HepG2 (cell line): ENCODE results near the gene TRERF1. TPM values are rescaled to one million over a fixed set of nuclear protein-coding genes. Genes with fewer than 3 reads are reported as not detected.

Experiments used
- ATAC-seq: fragments of 200-7000 bp; cut with Tn5 transposase; 3 replicates; pipeline ENCODE4 v1.9.1; 2020; ENCODE audit warnings: mild to moderate bottlenecking, moderate library complexity
- BruUV-seq: library from RNA; stranded (reverse); fragments of 400-500 nt; replicated peaks from 2 replicates; lab custom pipeline; 2021; lab: Mats Ljungman, UMichigan
- CTCF ChIA-PET: fragments of 300-600 bp; formaldehyde crosslinking; extraction: SDS; loops from one replicate; lab custom pipeline; 2021; ENCODE audit warnings: low total read pairs, inconsistent platforms, low intra/inter-chr PET ratio; lab: Yijun Ruan, JAX
- POLR2A ChIA-PET: fragments of 350-600 bp; sonication (Branson Sonifier 250); formaldehyde crosslinking; loops from one replicate; lab custom pipeline; 2020; ENCODE audit warnings: antibody characterized with exemption, inconsistent platforms; lab: Yijun Ruan, JAX
- DNase-seq: peaks from one replicate; pipeline ENCODE4 v3.0.0-alpha.2; 2015; ENCODE audit warnings: low spot score
- FAIRE-seq: peaks from 3 replicates; lab custom pipeline; 2011; peaks lifted over from hg19 to GRCh38; lab: Jason Lieb, UNC
- H2AFZ ChIP-seq: one replicate; pipeline ENCODE4 v1.6.1; 2011; ENCODE audit warnings: low read length, inconsistent platforms
- H3K27ac ChIP-seq: fragments of 300-600 bp; 3 replicates; pipeline ENCODE4 v1.8.0; 2011; ENCODE audit warnings: mixed run types, mild to moderate bottlenecking, mixed read lengths, low read length, inconsistent platforms; ENCODE audit not compliant: insufficient read depth; ENCODE audit errors: extremely low read length
- H3K27me3 ChIP-seq, 2 experiments: fragments of 200-600 bp in 1 of 2; 2 replicates in 1 of 2; 3 replicates in 1 of 2; pipeline versions ENCODE4 v1.6.0 to v1.8.0; 2011; ENCODE audit warnings: low read length in 2 of 2, mild to moderate bottlenecking in 2 of 2, moderate library complexity in 2 of 2, inconsistent platforms in 1 of 2; ENCODE audit not compliant: insufficient read depth in 2 of 2, control insufficient read depth in 1 of 2
- H3K36me3 ChIP-seq, 2 experiments: fragments of 200-600 bp in 1 of 2; replicated peaks in 1 of 2; 2 replicates in 1 of 2; 3 replicates in 1 of 2; pipeline versions ENCODE4 v1.5.1 to v1.8.0; 2011; ENCODE audit warnings: low read length in 2 of 2, inconsistent platforms in 1 of 2; ENCODE audit not compliant: insufficient read depth in 2 of 2, control insufficient read depth in 1 of 2
- H3K4me1 ChIP-seq: 2 replicates; pipeline ENCODE4 v1.5.1; 2012; ENCODE audit warnings: low read length, inconsistent platforms; ENCODE audit not compliant: insufficient read depth
- H3K4me2 ChIP-seq: 2 replicates; pipeline ENCODE4 v1.6.0; 2011; ENCODE audit warnings: low read depth, low read length, inconsistent platforms
- H3K4me3 ChIP-seq, 3 experiments: fragments of 200-600 bp in 1 of 3; sonication (generic), shearing (Covaris generic) in 1 of 3; replicated peaks in 1 of 3; 2 replicates each; pipeline ENCODE4 v1.5.1; 2011 to 2016; ENCODE audit warnings: low read length in 3 of 3, inconsistent platforms in 2 of 3, low read depth in 2 of 3, mild to moderate bottlenecking in 2 of 3, control low read depth in 1 of 3, mixed read lengths in 1 of 3; ENCODE audit not compliant: insufficient read depth in 1 of 3
- H3K79me2 ChIP-seq: one replicate; pipeline ENCODE4 v1.6.1; 2011; ENCODE audit warnings: low read length, inconsistent platforms; ENCODE audit not compliant: insufficient read depth
- H3K9ac ChIP-seq: 2 replicates; pipeline ENCODE4 v1.6.0; 2011; ENCODE audit warnings: mild to moderate bottlenecking, low read depth, low read length, inconsistent platforms; ENCODE audit not compliant: insufficient read depth
- H3K9me3 ChIP-seq: 2 replicates; pipeline ENCODE4 v1.5.1; 2012; ENCODE audit warnings: mild to moderate bottlenecking, low read length
- H4K20me1 ChIP-seq: 2 replicates; pipeline ENCODE4 v1.6.0; 2011; ENCODE audit warnings: inconsistent platforms, mild to moderate bottlenecking, low read length, moderate library complexity; ENCODE audit not compliant: insufficient read depth
- CENPT ChIP-seq: sonication (generic); formaldehyde crosslinking; IDR thresholded peaks from 2 replicates; pipeline ENCODE4 v1.8.0; 2022; ENCODE audit warnings: low read depth, mild to moderate bottlenecking, moderate library complexity, missing genetic modification reagents
- FOXP1 ChIP-seq, 2 experiments: fragments of 450-650 bp in 1 of 2; IDR thresholded peaks; 2 replicates each; pipeline ENCODE4 v1.6.1; 2017 to 2018; ENCODE audit warnings: antibody characterized with exemption in 1 of 2
- MTF1 ChIP-seq: sonication (generic); formaldehyde crosslinking; IDR thresholded peaks from 2 replicates; pipeline ENCODE4 v1.5.0; 2020; ENCODE audit warnings: missing genetic modification reagents
- MXD1 ChIP-seq: sonication (generic); formaldehyde crosslinking; IDR thresholded peaks from 2 replicates; pipeline ENCODE4 v1.4.0; 2020; ENCODE audit warnings: mild to moderate bottlenecking, missing genetic modification reagents
- NFKB2 ChIP-seq: sonication (generic); formaldehyde crosslinking; IDR thresholded peaks from 2 replicates; pipeline ENCODE4 v1.4.0; 2020; ENCODE audit warnings: missing genetic modification reagents, borderline replicate concordance
- NFRKB ChIP-seq: fragments of 450-650 bp; IDR thresholded peaks from 2 replicates; pipeline ENCODE4 v1.6.1; 2017
- RXRB ChIP-seq: IDR thresholded peaks from 2 replicates; pipeline ENCODE4 v1.6.1; 2016; ENCODE audit warnings: borderline replicate concordance, missing genetic modification reagents, missing compliant biosample characterization
- ZNF367 ChIP-seq: sonication (generic); formaldehyde crosslinking; IDR thresholded peaks from 2 replicates; pipeline ENCODE4 v1.4.0; 2020; ENCODE audit warnings: missing genetic modification reagents, borderline replicate concordance
- ZNF558 ChIP-seq: sonication (generic); formaldehyde crosslinking; IDR thresholded peaks from 2 replicates; pipeline ENCODE4 v1.9.0; 2022; ENCODE audit warnings: mild to moderate bottlenecking, missing genetic modification reagents, borderline replicate concordance
- ZNF792 ChIP-seq: IDR thresholded peaks from 2 replicates; pipeline ENCODE4 v1.6.1; 2016
- WGBS: methylation state at CpG from one replicate; pipeline ENCODE4 v1.1.6; 2017; ENCODE audit warnings: low lambda C conversion rate; 5-methylcytosine and 5-hydroxymethylcytosine counted together
- in situ Hi-C: cut with HindIII; loops from 2 replicates; pipeline ENCODE4 v1.10.0; 2017; ENCODE audit warnings: low pct_unique_long_range_greater_than_20kb; ENCODE audit not compliant: extremely low pct_ligation_motif_present
- intact Hi-C: fragments of 100-400 bp; cut with micrococcal nuclease; formaldehyde crosslinking; loops from one replicate; pipeline ENCODE4 v1.10.0; 2022; ENCODE audit not compliant: unreplicated experiment
- polyA plus RNA-seq, 8 experiments: library from polyadenylated mRNA; depleted of rRNA in 3 of 8; stranded (reverse) in 7 of 8; unstranded in 1 of 8; fragments of >200 nt; fragmentation: Illumina TruSeq in 4 of 8; extraction: Trizol in 4 of 8; gene quantifications; 2 replicates each; pipeline versions ENCODE4 v1.2.1 to v1.2.3, GENCODE V29; 2011 to 2016; ENCODE audit warnings: low read depth in 4 of 8, missing spikeins in 1 of 8, mixed read lengths in 1 of 8; ENCODE audit not compliant: insufficient read depth in 1 of 8
- total RNA-seq, 5 experiments: library from RNA; depleted of rRNA; stranded (reverse); fragments of >200 nt; fragmentation: Illumina TruSeq; extraction: Trizol; gene quantifications; 2 replicates each; pipeline ENCODE4 v1.2.3, GENCODE V29; 2016; ENCODE audit warnings: low read depth in 1 of 5

Gene TRERF1
- total and polyA plus RNA-seq, 2 of the 13 experiments (the other 11 are each of a cell fraction or from before 2014, with no cell fraction given) = 0.02 TPM; not detected in 1

GRCh38 chr6:42232035-42232434 lies 219.7 kb downstream of the TRERF1 start:
- Histone ChIP-seq H3K4me2 (no peak overlapping the region), H2AFZ (no peak overlapping the region), H3K79me2 (no peaks in the 10 kb centered on the region), H3K4me3 (no peak overlapping the region), H3K9me3 (no peaks in the 10 kb centered on the region), H3K36me3 (no peaks in the 10 kb centered on the region), H4K20me1 (no peaks in the 10 kb centered on the region), H3K27me3 (peaks cover 0 to 6% of the 10 kb centered on the region in 2 experiments; a peak in 2 of 5 replicates), H3K9ac (no peak overlapping the region), H3K4me1 (peaks cover 16% of the 10 kb centered on the region), H3K27ac (no peak overlapping the region)
- intact Hi-C loops (no loop called here), in situ Hi-C loops (no loop called here)
- BruUV-seq = no TSS peak
- no peak for FAIRE-seq
- TF ChIP-seq ZNF792 (CRISPR knock-in tag) = no peak
- no peak for TF ChIP-seq RXRB (CRISPR knock-in tag)
- no peak for TF ChIP-seq NFKB2
- TF ChIP-seq ZNF367 = no peak
- no peak for TF ChIP-seq MXD1 (CRISPR knock-in tag)
- no peak for TF ChIP-seq FOXP1 (IDR thresholded peaks at IDR 0.05)
- no peak for TF ChIP-seq FOXP1 (CRISPR knock-in tag; IDR thresholded peaks at IDR 0.05)
- no peak for TF ChIP-seq CENPT
- TF ChIP-seq MTF1 (CRISPR knock-in tag) = no peak
- no peak for TF ChIP-seq NFRKB
- no peak for TF ChIP-seq ZNF558 (CRISPR knock-in tag)
- ATAC-seq = no peak
- WGBS = 29% methylated on average over 3 of the region's 3 CpGs
- ChIA-PET CTCF (no interaction called here), POLR2A (no interaction called here)
- DNase-seq = no peak
